ENCODE measurements around the gene UBXN11.
"Not testable (repeated sequence)": the region's sequence is repeated elsewhere in the genome, so short reads cannot be mapped to it uniquely, and the experiment has no call there.

The UBXN11 gene

GRCh38 chr1:26335774-26336476 is 29.5 kb upstream of the UBXN11 start:
- no peak for DNase-seq

DNA sequence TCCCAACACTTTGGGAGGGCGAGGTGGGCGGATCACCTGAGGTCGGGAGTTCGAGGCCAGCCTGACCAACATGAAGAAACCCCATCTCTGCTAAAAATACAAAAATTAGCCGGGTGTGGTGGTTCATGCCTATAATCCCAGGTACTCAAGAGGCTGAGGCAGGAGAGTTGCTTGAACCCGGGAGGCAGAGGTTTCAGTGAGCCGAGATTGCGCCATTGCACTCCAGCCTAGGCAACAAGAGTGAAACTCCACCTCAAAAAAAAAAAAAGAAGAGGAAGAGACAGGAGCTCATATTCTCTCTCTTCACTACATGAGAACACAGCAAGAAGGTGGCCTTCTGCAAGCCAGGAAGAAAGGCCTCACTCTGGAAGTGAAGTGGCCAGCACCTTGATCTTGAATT is 26.9 kb upstream of the UBXN11 start:
- not testable (repeated sequence) for DNase-seq

DNA sequence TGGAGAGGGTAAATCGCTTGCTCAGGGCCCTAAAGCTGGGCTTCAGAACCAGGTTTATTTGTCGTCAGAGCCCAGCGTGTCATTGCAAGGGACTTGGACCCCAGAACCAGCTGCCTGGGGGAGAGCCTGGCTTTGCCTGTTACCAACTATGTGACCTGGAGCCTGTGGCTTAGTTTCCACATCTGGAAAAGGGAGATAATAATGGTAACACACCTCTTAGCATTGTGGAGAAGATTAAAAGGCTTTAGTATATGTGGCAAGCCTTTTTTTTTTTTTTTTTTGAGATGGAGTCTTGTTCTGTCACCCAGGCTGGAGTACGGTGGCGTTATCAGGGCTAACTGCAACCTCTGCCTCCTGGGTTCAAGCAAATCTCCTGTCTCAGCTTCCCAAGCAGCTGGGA is 23.8 kb upstream of the UBXN11 start:
- no peak for DNase-seq

GRCh38 chr1:26329380-26329779 is 22.9 kb upstream of the UBXN11 start:
- DNase-seq, result not testable (repeated sequence)

DNA sequence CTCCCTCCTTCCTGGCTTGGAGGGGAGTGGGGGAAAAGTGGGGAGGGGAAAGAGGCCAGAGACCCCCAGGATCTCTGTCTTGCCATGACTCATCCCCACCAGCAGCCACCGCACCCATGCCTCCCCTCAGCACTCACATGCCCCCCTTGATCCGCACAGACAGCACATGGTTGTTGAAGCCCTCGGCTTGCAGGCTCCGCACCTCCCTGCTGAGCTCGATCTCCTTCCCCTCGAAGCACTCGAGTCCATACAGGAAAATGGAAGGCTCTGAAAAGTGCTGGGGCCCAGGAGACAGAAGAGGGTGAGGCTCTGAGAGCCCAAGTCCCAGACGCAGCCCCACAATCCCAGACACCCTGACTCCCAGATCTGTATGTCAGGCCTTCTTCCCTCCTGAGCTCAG is 22.2 kb upstream of the UBXN11 start:
- no peak for DNase-seq

GRCh38 chr1:26327956-26328362 is 21.5 kb upstream of the UBXN11 start:
- DNase-seq, result no peak

- no peak for DNase-seq
Measured at GRCh38 chr1:26324550-26324949, 18.1 kb upstream of the UBXN11 start.

DNA sequence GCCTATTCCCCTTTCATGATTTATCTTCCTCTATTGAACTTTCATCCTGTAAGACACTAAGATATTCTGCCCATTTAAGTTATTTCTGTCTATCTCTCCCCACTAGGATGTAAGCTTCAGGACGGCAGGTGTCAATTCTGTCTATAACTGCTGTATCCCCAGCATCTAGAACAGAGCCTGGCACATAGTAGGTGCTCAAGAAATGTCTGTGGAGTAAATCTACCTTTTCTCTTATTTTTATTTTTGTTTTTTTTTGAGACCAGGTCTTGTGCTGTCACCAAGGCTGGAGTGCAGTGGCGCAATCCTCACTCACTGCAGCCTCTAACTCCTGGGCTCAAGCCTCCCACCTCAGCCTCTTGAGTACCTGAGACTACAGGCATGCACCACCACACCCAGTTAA is 16.9 kb upstream of the UBXN11 start:
- DNase-seq, result no peak

GRCh38 chr1:26322042-26322331 is 15.6 kb upstream of the UBXN11 start:
- no peak for DNase-seq

DNA sequence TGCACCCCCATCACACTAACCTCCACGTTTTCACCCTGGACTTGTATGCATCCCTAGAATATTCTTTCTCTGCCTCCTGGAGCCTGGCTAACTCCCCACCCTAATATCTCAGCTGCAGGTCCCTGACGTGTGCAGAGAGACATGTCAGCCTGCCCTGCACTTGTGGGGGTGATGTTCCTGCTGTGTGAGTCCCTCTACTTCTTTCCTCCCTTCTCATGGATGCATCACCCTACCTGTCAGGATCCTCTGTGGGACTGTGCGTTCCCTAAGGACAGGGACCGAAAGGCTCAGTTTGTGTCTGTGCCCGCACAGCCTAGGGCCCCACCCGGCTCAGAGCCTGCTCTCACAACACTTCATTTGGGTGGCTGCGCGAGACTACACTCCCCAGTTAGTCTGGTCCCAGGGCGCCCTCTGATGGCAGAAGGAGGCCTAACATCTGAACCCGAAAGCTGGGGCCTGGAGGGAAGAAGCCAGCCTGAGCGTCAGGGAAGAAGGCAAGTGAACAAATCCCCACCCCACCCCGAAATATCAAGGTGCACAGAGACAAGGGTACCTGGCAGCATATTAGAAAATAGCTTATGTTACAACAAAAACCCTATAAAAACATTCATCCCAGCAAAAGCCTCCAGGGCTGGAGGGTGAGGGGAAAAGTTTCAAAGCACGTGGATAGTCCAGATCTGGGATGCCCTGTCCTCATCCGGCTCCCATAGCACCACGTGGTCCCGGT is 15.0 kb upstream of the UBXN11 start:
- peak; percentile 95 for DNase-seq

DNA sequence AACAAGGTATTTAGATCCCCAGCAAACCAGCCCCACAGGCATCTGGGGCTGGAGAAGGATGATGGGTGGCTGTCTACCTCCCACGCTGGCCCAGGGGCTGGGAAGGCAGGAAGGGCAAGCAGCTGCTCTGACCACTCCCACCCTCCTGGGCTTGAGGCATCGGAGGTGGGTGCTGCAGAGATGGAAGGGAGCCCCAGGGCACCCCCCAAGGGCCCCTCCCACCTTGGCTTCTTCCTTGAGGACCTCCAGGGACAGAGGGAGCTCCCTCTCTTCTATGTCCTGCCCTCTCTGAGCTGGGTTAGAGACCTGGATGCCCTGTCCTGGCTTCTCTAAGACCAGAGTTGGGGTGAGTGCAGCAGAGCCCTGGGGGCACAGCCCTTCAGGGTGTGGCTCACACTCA is 14.5 kb upstream of the UBXN11 start:
- DNase-seq, result no peak

DNA sequence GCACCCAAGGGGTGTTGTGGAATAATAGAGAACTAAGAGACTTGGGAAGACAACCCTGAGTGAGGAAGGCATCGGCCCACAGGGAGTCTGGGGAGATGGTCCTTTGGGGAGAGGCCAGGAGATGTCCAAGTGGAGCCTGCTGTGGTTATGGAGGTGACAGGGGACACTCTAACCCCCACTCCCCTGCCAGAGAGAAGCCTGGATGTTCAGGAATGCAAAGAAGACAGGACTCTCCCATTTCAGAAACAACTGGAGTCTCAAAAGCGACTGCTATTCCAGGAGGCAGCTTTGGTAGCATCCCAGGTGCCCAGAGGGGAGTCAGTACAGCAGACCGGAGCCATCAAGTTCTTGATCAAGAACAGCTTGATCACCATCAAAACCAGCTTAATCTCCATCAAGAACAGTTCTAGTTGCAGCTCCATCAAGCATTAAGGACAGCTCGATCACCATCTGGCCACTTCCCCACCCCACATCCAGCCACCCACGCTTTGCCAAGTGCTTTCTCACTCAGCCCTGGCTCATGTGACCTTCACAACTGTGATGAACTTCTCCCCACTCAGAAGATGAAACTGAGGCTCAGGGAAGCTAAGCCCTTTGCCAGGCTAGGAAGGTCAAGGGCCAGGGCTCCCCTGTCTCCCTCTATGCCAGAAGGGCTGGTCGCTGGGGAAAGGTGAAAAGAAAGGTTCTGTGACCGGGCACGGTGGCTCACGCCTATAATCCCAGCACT is 12.1 kb upstream of the UBXN11 start:
- DNase-seq, result no peak

DNA sequence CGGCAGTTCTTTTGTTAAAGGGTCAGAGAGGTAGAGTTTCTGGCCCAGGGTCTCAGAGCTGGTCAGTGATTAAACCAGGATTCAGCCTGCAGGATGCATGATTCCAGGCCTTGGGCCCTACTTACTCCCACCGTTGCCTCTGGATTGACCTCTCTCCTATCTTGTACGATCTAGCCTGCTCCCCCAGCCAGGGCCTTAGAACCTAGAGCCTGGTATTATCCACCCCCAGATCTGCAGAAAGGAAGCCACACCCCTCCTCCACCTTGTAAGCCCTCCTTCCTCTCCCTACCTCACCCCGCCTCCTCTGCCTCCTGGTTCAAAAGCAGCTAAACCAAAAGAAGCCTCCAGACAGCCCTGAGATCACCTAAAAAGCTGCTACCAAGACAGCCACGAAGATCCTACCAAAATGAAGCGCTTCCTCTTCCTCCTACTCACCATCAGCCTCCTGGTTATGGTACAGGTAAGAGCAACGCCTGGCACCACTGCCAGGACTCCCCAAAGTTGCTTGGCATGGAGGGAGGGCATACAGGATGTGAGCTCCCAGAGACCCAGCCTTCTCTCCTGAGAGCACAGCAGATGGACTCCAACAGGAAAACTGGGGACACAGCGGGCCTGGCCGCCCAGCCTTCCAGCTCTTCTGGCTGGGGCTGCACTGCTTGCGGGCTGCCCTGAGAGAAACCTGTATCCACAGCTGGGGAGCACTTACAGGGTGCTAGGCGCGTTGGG is 11.3 kb upstream of the UBXN11 start, which contains the start of gene CD52:
TSS of gene CD52 (plus strand) at position 347 of the 726 bp plus-strand sequence. CDS start at position 407, 60 bp downstream.
- DNase-seq, result peak; percentile 82

GRCh38 chr1:26317146-26317545 is 10.7 kb upstream of the UBXN11 start:
- DNase-seq, result no peak

DNA sequence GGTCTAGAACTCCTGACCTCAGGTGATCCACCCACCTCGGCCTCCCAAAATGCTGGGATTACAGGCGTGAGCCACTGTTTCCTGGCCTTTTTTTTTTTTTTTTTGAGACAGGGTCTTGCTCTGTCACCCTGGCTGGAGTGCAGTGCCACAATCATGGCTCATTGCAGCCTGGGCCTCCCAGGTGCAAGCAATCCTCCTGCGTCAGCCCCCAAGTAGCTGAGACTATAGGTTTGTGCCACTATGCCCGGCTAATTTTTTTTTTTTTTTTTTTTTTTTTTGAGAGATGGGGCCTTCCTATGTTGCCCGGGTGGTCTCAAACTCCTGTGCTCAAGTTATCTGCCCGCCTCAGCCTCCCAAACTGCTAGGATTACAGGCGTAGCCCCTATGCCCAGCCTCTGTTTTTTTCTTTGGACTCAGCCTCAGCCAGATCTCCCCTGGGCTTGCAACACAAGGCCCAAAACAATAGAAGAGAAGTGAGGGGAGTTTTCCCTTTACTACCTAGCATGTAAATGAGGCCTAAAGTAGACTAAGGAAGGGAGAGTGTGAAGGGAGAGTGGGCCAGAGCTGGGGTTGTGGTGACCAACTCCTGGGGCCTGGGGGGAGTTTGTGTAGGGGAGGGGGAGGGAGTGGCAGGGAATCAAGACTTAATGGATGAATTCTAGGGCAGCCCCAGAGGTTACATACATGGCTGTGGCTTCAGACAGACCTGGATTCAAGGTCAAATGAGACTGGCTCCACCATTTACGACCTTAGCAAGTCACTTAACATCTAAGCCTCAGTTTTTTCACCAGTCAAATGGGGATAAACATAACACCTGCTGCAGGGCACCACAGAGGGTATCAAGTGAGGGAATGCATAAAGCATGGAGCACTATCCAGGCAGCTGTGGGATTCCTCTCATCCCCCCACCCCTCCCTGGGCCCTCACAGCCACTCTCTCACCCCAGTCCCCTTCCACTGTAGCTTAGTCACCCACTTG is 9.7 kb upstream of the UBXN11 start:
- DNase-seq, result no peak

DNA sequence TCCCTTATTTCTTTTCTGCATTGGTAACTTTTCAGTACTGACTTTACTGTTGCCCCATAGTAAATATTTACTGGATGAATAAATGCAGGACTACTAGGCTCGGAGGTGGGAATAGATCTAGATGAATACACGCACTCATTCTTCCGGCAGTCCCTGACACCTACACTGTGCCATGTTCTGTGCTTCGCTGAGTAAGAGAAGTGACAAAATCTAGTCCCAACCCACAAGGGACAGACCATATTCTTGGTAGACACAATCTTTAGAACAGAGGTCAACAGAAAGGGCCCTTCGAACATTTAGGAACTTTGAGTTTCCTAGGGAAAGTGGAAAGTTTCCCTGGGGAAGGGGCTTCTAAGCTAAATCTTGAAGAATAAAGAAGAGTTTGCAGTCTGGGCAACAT is 8.1 kb upstream of the UBXN11 start:
- DNase-seq, result no peak

GRCh38 chr1:26307966-26308899 is 1.8 kb upstream of the UBXN11 start:
- not testable (repeated sequence) for DNase-seq

DNA sequence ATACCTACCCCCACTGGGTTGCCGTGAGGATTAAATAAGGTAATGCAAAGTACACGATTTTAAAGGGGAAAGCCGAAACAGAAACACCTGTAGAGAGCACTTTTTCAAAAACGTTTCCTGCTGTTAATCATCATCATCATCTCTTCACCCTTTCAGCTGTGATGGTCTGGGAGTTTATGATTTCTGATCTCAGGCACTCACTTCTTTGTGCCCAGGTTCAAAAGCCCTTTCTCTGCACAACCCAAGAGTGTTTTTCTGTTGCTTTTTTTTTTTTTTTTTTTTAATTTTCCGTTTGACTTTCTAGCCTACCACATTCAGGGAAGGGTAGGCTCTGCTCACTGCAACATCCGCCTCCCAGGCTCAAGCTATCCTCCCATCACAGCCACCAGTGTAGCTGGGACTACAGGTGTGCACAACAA is 936 bp upstream of the UBXN11 start:
- DNase-seq, result no peak

DNA sequence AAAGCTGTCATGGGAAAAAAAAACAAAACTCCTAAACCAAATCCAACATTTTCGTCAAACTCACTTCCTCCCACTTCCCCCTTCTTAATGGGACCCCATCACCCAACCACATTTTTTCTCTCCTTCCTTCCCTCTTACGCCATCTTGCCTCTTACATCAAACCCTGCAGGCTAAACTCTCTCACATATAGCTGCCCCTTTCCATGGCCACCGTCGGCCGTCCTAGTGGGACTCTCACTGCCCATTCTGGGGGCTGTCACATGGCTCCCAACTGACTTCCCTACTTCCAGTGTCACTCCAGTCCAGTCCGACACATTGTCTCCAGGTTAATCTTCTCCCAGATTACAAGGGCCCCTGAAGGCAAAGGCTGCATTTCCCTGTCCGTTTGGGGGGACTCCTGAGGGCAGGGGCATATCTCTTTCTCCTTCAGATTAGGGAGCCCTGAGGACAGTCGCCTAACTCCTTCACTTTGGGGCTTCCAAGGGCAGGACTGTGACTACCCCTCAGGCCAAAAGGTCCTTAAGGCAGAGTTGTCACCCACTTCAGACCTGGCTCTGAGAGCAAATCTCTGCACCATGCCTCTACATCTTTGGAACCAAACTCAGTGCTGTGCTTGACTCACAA is 658 bp downstream of the UBXN11 start:
- no peak for DNase-seq

- no peak for DNase-seq
Measured at GRCh38 chr1:26302733-26303405, 3.6 kb downstream of the UBXN11 start.

Measured in activated gamma-delta T cell treated with Interleukin-2 at 50 U/mL for 16 hours (primary cell).